8988T (cell line): ENCODE data around the gene CEP112.
"Not testable (repeated sequence)": the region's sequence is repeated elsewhere in the genome, so short reads cannot be mapped to it uniquely, and the experiment has no call there.

ENCODE experiments used
- DNase-seq: peaks from one replicate; pipeline ENCODE4 v3.0.0; 2011

The CEP112 gene

DNA sequence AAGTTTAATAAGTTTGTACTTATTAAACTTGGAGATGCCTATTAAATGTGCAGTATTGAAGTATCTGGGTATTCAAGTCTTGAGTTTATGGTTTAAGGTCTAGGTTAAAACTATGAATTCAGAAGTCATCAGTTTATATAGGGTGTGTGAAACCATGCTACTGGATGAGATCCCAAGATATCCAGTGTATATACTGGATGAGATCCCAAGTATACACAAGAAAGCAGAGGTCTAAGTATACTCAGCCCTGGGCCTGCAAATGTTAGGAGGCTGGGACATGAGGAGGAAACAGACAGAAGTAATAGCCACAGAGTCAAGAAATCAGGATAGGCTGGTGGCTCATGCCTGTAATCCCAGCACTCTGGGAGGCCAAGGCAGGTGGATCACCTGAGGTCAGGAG is 436.1 kb downstream of the CEP112 start:
- DNase-seq: no peak

DNA sequence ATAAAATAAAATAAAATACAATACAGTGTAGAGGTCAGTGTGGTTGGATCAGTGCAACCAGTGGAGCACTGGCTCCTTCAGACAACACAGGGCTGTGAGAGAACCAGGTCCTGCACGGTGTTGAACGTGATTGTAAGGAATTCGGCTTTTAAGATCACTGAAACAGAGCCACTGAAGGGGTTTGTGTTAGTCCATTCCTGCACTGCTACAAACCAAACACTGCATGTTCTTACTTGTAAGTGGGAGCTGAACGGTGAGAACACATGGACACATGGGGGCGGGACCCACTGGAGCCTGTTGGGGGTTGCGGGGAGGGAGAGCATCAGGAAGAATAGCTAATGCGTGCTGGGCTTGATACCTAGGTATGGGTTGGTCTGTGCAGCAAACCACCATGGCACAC is 437.3 kb downstream of the CEP112 start:
- DNase-seq: no peak

DNA sequence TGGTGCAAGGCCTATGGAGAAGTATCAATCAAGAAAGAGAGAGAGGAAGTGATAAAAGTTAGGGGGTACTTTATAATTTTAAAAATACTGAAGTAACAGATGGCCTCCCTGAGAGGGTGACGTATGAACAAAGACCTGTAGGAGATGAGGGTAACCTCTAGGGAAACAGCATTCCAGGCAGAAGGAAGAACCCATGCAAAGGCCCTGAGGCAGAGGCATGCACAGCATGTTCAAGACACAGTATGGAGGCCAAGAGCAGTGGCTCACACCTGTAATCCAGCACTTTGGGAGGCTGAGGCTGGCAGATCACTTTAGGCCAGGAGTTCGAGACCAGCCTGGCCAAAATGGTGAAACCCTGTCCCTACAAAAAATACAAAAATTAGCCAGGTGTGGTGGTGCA is 437.9 kb downstream of the CEP112 start:
- DNase-seq: no peak

DNA sequence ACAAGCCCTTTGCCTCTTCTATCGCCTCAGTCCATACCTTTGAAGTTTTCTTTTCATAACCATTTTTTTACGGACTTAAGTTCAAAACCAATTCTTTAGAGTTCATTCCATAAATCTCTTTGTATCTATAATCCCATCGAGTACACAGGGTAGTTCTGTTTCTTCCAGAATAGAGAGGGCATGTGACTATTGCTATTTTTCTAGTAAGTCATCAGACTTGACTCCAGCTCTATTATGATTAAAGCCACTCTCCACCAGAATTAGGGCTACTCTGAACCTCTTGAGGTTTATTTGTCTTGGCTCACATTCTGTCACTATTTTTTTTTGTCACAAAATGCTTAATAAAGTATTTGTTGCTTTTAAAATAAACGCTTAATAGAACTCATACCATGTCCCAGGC is 438.6 kb downstream of the CEP112 start:
- DNase-seq: no peak

DNA sequence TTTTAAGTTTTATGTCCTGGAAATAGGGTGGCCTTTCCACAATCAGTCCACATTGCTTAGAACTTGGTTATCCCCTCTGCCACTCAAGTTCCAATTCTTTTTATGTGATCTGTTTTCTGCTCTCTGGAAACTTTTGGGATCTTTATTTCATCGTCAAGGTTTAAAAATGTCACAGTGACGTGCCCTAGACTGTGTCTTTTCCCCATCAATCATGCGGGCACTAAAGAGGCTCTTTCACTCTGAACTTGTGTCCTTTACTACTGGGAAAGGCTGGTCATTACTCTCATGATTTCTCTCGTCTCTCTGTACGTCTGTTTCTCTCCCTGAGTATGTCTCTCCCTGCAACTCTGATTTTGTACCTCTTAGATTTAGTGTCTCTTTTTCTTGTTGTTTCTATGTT is 440.7 kb downstream of the CEP112 start:
- DNase-seq: no peak

DNA sequence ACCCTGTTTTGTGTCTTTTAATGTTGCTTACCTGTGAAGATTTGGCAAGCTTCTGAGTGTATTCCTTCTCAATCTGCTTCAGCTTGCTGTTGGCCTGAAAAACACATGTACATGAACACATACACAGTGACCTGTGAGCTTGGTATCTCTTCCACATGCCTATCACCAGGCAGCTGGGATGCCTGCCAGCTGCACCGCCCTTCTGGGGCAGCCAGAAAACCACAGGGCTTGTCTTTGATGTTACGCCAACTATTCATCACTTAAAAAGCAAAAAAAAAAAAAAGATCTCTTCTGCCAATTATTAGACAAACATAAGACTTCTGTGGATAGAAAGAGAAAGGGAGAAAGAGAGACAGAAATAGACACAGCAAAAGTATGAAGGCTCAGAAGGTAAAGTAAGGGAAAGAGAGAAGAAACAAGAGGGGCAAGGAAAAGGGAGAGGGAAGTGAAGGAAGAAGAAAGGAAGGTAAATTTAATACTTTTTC is 441.3 kb downstream of the CEP112 start:
- peak; percentile 14 for DNase-seq

DNA sequence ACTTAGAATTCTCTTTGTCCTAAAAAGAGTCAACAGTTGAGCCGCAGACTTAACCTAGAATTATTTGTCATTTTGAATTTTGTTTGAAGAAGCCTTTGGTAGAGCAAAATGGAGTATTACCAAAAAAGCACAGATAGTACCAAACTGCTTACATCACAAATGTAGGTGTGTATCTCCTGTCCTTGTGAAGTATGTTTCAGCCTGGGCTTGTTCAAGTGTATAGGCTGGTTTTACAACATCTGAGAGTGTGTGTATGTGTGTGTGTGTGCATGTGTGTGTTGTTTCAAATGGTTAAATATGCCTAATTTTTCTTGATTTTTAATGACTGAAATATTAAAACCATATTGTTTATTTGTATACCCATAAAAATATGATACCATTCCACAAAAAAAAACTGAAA is 441.8 kb downstream of the CEP112 start:
- DNase-seq: no peak

DNA sequence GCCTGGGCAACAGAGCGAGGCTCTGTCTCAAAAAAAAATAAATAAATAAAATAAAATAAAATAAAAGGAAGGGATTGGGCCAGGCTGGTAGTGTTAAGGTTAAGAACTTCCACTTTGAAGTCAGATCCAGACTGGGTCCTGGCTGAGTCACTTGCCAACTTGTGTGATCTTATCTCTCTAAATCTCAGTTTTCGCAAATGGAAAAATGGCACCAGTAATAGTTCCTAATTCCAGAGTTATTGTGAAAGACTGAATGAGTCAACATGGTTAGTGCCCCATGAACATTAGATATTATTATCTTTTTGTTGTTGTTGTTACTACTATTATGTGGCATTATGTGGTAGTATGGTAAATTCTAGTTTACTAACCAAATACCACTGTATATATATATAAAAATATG is 442.5 kb downstream of the CEP112 start:
- DNase-seq: no peak

DNA sequence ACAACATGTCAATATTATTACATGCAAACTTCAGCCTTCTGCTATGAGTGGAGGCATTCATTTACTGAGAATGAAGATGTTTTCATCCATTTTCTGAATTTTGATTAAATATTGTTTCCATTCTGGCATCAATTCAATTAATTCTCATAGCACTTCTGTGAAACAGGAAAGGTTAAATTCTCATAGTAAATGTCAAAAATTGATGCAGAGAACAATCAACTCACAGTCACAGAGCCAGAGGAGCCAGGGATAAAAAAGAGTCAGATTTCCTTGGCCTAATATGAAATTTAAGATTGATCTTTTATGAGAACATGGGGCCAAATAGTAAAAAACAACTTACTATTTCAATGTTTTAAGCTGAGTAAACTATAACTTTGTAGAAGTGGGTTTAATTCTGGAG is 446.7 kb downstream of the CEP112 start:
- DNase-seq: no peak

DNA sequence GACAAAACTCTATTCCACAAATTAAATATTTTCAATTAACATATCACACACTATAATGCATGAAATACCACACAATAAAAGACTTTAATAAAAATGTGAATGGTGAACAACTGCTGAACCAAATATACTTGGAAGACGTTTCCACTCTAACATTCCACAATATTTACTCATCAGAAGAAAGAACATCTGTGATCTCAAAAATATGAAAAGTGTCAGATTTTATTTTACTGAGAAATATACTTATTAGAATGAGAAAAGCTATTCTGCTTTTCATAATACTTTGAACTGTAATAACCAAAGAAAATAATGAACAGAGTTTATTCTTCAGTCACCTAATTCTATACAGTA is 448.7 kb downstream of the CEP112 start:
- no peak for DNase-seq

DNA sequence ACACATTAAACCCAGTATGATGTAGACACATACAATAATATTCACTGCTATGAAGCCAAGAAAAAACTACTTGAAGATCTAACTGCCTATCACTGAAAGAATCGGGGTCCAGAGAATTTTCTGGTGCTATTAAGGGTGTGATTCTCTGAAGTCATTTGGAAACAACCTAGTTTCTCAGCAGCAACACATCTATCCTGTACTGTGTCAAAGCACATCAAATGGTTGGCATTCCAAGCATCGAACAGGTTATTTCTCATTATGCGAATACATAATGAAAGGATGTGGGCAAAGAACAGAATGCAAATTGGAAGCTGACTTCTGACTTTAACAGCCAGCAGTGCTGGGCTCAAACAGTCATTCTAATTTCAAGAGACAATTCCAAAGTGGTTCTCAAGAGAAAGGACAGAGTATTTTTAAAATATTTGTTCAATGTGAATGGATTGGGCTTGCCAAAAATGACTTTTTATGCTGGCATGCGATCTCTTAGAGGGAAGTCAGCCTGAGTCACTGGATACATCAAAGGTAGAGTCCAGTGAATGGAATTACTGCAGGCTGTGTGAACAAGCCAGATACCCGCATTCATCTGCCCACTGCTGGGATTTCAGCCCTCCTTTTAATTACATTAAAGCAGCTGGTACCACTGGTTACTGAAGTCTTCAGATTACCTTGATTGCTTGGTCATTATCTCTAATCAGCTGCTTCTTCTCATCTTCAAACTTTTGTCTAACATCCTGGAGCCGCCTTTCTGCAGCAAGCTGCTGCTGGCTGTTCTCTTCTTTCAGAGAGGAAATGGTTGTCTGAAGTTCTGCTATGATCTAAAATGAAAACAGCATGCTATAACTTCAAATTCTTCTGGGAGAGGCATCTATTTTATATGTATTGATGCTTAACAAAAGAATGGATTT is 449.3 kb downstream of the CEP112 start:
- no peak for DNase-seq

DNA sequence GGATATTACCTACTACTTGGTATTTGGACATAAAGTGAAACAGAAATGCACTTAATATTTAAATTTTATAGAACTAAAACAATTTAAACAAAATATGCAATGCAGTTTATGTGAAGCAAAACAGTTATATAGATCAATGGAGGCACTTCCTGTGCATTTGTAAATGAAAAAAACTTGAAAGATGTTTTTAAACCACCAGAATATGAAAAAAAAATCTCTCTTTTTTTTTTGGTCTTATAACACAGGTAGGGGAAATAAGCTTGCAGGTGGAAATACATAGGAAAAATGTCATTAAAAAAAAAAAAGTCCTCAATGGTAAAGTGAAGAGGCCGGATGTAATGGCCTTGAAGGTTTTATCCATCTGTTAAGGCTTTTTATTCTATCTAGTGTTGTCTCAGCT is 450.2 kb downstream of the CEP112 start:
- DNase-seq: no peak

DNA sequence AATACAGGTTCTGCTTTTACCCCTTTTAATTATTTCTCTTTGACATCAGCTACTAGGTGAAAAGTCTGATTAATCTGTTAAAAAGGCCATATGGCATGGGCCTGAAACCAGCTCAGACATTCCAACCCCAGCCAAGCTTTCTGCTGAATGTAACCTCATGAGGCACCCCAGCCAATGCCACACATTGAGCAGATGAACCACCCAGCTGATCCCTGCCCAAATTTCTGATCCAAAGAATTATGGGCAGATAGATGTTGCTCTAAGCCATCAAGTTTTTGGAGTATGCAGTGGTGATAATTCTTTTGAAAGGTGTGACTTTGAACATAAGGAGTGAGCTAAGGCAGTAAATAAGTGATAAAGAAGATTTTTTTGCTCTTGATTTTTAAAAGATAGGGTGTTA is 452.9 kb downstream of the CEP112 start:
- DNase-seq: no peak

DNA sequence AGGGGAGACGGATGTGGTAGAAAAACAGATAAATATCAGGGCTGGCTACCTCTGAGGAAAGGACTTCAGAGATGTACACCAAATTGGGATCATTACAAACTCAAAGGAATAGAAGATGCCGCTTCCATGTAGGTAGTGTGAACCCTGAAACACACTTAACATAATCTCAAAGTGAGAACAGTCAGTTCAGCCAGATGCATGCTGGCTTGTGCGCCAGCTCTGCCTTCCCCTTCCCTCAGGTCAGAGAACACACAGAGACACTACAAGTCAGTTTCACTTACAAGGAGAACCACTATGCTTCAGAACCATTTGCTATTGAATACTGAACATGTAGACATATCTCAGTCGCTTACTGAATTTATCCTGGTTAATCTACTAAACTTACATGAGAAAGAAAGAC is 454.5 kb downstream of the CEP112 start:
- no peak for DNase-seq

DNA sequence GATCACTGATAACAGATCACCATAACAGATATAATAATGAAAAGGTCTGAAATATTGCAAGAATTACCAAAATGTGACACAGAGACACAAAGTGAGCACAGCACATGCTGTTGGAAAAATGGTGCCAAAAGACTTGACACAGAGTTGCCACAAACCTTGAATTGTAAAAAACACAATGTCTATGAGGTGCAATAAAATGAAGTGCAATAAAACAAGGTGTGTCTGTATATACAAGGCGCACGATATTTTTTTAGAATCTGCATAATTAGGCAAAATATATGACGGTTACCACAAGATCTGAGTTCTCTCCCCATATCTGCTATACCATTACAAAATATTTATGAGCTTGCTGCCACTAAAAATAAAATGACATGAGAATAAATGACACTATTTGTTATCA is 458.6 kb downstream of the CEP112 start:
- no peak for DNase-seq

DNA sequence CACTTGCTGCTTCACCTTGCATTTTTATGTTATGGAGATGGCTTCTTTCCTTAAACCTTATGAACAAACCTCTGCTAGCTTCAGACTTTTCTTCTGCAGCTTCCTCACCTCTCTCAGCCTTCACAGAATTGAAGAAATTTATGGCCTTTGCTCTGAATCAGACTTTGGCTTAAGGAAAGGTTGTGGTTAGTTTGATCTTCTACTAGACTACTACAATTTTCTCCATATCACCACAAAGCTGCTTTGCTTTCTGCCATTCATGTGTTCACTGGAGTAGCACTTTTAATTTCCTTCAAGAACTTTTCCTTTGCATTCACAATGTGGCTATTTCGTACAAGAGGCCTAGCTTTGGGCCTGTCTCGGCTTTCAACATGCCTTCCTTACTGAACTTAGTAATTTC is 459.3 kb downstream of the CEP112 start:
- DNase-seq: not testable (repeated sequence)

DNA sequence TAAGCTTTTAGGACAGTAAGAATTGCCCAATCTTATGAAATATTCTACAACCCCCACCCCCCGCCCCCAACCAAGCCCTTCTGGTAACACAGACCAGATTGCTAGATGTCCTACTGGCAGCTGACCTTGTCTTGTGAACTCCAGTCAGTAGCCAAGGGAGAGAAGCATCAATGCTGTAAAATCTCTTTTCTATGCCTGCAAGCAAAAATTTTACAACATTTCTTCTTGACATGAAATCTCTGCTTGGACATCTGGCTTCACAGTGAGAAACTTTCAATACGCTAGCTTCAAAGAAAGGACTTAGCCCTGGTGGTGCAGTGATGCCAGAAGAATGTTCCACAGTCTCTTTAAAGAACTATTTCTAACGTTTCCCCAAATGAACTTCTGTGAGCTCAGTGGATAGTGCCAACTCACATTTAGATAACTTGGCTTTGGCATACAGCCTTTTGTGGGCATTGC is 461.2 kb downstream of the CEP112 start:
- no peak for DNase-seq

DNA sequence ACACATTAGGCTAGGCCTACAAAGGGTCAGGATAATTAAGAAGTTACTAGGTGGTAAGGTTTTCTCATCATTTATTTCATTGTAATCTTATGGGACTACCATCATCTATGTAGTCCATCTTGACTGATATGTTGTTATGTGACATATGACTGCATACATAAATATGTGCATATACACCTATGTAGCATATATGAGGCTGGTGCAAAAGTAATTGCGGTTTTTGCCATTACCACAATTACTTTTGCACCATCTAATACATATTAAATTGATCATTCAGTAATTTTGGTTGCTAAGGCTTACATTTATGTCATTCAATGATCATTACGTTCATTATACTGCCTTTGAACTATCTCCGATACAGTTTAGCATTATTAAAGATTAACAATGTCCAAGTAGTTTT is 462.7 kb downstream of the CEP112 start:
- no peak for DNase-seq

DNA sequence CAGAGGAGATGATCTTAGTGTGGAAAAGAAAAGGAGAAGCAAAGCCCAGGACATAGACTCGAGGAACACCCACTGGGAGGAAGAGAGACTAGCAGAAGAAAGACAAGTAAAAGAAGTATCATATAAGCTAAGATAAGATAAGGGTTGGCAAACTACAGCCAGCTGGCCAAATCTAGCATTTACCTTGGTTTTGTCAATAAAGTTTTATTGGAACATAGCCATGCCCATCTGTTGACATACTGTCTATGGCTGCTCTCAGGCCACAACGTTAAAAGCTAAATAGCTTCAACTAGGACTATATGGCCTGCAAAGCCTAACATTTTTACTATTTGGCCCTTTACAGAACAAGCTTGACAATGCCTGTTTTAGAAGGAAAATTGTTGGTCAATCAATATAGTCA is 464.1 kb downstream of the CEP112 start:
- no peak for DNase-seq

DNA sequence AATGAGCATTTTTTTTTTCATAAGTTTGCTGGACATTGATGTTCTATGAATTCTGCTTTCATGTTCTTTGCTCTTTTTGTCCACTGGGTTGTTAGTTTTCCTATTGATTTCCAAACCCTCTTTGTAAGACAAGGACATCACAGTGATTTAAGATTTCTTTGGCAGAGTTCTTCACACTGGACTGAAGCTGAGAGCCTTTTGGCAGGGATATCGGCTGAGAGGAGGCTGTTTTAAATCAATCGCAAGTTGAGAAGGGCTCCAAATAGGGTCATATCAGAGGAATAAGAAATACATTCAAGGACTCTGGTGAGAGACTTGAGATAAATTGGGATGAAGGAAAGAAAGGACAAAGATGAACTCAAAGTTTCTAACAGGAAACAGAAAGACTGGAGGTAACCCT is 464.7 kb downstream of the CEP112 start:
- no peak for DNase-seq

DNA sequence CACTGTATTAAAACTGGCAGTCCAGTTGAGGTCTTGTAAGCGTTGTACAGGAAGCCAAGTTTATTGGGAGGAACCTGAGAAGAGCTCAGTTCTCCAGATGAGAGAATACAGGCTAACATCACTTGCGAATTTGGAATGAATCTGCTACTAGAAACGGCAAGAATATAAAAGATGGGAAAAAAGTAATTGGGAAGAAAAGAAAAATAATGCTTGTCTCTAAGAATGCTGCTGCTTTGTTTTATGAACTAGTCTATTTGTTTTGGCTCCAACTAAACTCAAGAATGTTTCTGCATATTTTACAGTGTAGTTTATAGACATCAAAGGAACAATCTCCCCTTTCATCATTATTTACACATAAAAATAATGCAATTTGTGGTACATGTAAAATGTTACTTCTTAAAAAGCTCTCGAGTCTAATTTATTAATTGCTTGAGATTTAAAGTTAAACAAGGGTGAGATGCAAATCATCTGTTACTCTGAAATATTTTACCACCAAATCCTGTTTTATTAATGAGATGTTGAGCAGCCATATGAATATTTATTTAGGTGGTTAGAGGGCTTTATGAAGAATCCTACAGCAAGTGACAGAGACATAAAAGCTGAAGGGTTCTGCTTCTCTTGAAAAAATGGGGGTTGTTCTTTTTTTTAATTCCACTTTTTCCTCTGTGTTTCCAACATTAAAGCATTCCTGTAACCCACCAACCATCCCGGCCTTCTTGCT is 468.3 kb downstream of the CEP112 start:
- no peak for DNase-seq

DNA sequence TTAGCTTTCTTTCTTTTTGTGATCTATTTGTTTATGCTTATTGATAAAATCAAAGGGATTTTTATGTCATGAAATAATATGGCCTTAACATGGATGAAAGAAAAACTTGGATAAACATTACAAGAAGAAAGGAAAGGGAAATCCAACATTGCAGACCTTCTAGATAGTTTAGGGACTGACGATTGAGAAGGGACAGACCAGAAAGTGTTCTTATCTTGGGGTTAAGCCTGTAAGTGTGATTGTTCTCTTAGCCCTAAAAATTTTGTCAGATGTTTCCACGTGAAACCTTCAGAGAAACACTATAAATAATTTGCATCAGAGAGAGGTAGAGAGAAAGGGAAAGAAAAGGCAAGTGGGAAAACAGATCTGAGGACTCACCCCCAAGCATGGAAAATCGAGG is 473.3 kb downstream of the CEP112 start:
- DNase-seq: no peak

DNA sequence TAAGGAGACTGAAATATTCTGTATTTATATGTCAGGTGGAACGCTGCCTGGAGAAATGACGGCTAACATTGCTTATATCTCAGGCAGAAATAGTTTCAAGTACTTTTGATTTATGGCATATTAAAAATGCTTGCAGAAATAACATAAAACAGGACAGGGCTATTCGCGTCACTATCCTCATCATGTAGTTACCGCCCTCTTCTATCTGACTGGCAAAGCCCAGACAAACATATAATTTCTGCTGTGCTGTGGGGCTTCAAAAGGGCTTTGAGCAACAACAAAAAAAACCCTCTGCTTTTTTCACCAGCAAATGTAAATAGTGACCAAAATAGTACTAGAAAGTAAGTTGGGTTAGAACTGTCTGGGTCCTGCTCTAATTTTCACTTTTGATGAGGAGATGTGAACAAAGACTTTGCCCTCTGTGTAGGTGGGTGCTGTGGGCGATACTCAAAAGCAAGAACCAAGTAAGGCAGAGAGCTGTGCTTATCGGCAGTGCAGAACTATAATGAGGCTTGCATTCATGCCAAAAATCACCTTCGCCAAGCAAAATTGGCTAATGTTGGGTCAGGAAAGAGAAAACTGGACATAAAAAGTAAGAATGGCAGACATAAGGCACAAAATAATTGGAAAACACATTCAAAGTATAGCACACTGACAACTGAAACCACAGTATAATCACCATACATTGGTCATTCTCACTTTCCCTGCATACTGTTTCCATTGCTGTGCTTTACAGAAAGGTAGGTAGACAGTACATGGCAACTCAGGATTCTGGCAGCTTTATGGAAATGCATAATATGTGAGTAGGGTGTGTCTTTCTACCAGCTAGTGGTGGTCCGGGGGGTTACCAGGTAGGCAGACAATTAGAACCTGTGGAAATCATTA is 479.3 kb downstream of the CEP112 start:
- no peak for DNase-seq
